T-helper 1 cell treated with Interleukin-12 subunit alpha and Interleukin-12 subunit beta and Interleukin-4 antibody, amounts not matched to agents 30 ng/mL and 1 ng/mL, for 36 hours (primary cell): Measurements from ENCODE around the gene CHN1. TPM values are rescaled to one million over a fixed set of nuclear protein-coding genes. Genes with fewer than 3 reads are reported as not detected.

Experiments
- intact Hi-C: fragments of 100-400 bp; cut with micrococcal nuclease; formaldehyde crosslinking; loops from one replicate; pipeline ENCODE4 v1.15.1; 2024
- total RNA-seq: library from RNA; stranded (reverse); gene quantifications from 2 replicates; pipeline ENCODE4 v1.2.3, GENCODE V29; 2022

CHN1 gene
- total RNA-seq, 1 donor from 2014 or later, result 1.8 TPM

- intact Hi-C loops, result no loop called here
These were observed 6.3 kb upstream of the CHN1 start for GRCh38 chr2:175011505-175011904.

- intact Hi-C loops, result no loop called here
These were observed 5.7 kb upstream of the CHN1 start for GRCh38 chr2:175010848-175011254.

GRCh38 chr2:175009917-175010621 is 4.9 kb upstream of the CHN1 start:
- intact Hi-C loops, result no loop called here

- intact Hi-C loops, result no loop called here
These were observed 3.8 kb upstream of the CHN1 start for GRCh38 chr2:175008801-175009495.

- intact Hi-C loops, result no loop called here
These were observed 2.8 kb upstream of the CHN1 start for GRCh38 chr2:175008009-175008408.

- intact Hi-C loops, result no loop called here
These were observed 2.3 kb upstream of the CHN1 start for GRCh38 chr2:175007510-175007909.

- intact Hi-C loops, result no loop called here
These were observed 1.1 kb upstream of the CHN1 start for GRCh38 chr2:175006281-175006680.

GRCh38 chr2:175005733-175006264 is 618 bp upstream of the CHN1 start:
- intact Hi-C loops, result loop anchor here (1.0 kb wide), 2 partner anchors 256 to 308 kb away; no protein-coding TSS in a partner anchor

GRCh38 chr2:175004730-175004979 is 526 bp downstream of the CHN1 start:
- intact Hi-C loops, result no loop called here

- intact Hi-C loops, result no loop called here
These were observed 1.1 kb downstream of the CHN1 start for GRCh38 chr2:175003875-175004729.

GRCh38 chr2:175002547-175003274 is 2.5 kb downstream of the CHN1 start:
- intact Hi-C loops, result no loop called here

GRCh38 chr2:175001566-175001965 is 3.6 kb downstream of the CHN1 start:
- intact Hi-C loops, result no loop called here

GRCh38 chr2:174997110-174997509 is 8.1 kb downstream of the CHN1 start:
- intact Hi-C loops, result no loop called here

- intact Hi-C loops, result no loop called here
These were observed 8.6 kb downstream of the CHN1 start for GRCh38 chr2:174996622-174997021.

- intact Hi-C loops, result no loop called here
These were observed 10.8 kb downstream of the CHN1 start for GRCh38 chr2:174994381-174994780.

GRCh38 chr2:174992886-174993285 is 12.3 kb downstream of the CHN1 start:
- intact Hi-C loops, result no loop called here

- intact Hi-C loops, result loop anchor here (1.0 kb wide), 2 partner anchors 236 to 285 kb away; no protein-coding TSS in a partner anchor
These were observed 19.6 kb downstream of the CHN1 start for GRCh38 chr2:174985614-174986013.

- intact Hi-C loops, result no loop called here
These were observed 20.6 kb downstream of the CHN1 start for GRCh38 chr2:174984561-174984960.

- intact Hi-C loops, result no loop called here
These were observed 23.9 kb downstream of the CHN1 start for GRCh38 chr2:174981331-174981730.

- intact Hi-C loops, result no loop called here
These were observed 25.2 kb downstream of the CHN1 start for GRCh38 chr2:174979996-174980395.

GRCh38 chr2:174977364-174977763 is 27.8 kb downstream of the CHN1 start:
- intact Hi-C loops, result no loop called here
